AG10803 (cell line): ENCODE data around the gene VN1R5.

Experiments used
- DNase-seq: peaks from one replicate; pipeline ENCODE4 v3.0.0; 2010; ENCODE audit warnings: low read depth
- H3K4me3 ChIP-seq: 2 replicates; pipeline ENCODE4 v1.5.1; 2011; ENCODE audit warnings: mild to moderate bottlenecking, low read length, control low read depth
- TF ChIP-seq, protein P1 (sequence below): conservative IDR thresholded peaks from 2 replicates; pipeline ENCODE4 v1.5.1; 2011; ENCODE audit warnings: mild to moderate bottlenecking, low read length, control low read depth, inconsistent platforms

The VN1R5 gene

GRCh38 chr1:247299723-247300381, 44.0 kb downstream of the VN1R5 start:
- H3K4me3 ChIP-seq, result no peak overlapping the region
- TF ChIP-seq, protein P1, sequence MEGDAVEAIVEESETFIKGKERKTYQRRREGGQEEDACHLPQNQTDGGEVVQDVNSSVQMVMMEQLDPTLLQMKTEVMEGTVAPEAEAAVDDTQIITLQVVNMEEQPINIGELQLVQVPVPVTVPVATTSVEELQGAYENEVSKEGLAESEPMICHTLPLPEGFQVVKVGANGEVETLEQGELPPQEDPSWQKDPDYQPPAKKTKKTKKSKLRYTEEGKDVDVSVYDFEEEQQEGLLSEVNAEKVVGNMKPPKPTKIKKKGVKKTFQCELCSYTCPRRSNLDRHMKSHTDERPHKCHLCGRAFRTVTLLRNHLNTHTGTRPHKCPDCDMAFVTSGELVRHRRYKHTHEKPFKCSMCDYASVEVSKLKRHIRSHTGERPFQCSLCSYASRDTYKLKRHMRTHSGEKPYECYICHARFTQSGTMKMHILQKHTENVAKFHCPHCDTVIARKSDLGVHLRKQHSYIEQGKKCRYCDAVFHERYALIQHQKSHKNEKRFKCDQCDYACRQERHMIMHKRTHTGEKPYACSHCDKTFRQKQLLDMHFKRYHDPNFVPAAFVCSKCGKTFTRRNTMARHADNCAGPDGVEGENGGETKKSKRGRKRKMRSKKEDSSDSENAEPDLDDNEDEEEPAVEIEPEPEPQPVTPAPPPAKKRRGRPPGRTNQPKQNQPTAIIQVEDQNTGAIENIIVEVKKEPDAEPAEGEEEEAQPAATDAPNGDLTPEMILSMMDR, result no peak
- no peak for DNase-seq

- H3K4me3 ChIP-seq, result no peak overlapping the region
- DNase-seq, result no peak
- TF ChIP-seq, protein P1, result no peak
Measured at GRCh38 chr1:247300491-247301175, 44.8 kb downstream of the VN1R5 start.

DNA sequence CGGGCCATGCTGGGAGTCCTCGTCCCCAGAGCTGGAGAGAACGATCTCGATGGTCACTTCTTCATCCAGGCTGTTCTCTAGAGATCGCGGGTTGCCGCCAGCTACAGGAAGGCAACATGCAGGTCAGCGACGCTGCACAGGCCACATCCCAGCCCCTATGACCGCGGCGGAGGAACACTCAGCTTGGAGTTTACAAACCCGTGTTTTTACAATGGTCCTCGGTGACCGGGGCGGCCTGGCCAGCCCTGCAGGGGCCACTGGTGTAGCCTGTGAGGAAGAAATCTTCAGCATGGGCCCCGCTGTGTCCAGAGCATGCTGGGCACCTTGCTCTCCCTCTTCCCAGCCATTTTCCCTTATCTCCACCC, 45.3 kb downstream of the VN1R5 start:
- no peak for DNase-seq
- H3K4me3 ChIP-seq, result no peak overlapping the region
- TF ChIP-seq, protein P1, result no peak

GRCh38 chr1:247303216-247303615, 47.3 kb downstream of the VN1R5 start:
- no peak for DNase-seq
- TF ChIP-seq, protein P1, result no peak
- H3K4me3 ChIP-seq, result no peak overlapping the region

DNA sequence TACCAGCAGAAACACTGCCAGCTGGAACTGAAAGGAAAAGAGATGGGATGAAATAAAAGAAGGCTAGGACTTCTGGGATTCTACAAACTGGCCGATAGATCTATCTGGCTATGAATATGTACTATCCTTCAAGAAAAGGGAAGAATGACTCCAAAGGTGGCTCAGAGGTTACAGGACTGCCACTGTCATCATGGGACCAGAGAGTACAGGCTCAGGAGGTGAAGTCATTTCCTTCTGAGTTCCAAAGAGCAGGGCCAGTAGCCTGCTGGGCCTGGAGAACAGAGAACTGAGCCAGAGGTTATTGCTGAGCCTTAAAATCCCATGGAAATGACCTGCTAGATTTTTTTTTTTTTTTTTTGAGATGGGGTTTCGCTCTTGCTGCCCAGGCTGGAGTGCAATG, 48.2 kb downstream of the VN1R5 start:
- TF ChIP-seq, protein P1, result no peak
- no peak for DNase-seq
- no peak overlapping the region for H3K4me3 ChIP-seq
